Fibroblast of villous mesenchyme (primary cell): ENCODE data around the gene OPRL1. TPM values are rescaled to one million over a fixed set of nuclear protein-coding genes. Genes with fewer than 3 reads are reported as not detected.

Experiments
- DNase-seq: peaks from one replicate; pipeline ENCODE4 v3.0.0-alpha.2; 2010; ENCODE audit warnings: low read depth
- H3K4me3 ChIP-seq: 2 replicates; pipeline ENCODE4 v1.5.1; 2011; ENCODE audit warnings: low read depth, mild to moderate bottlenecking, low read length
- CTCF ChIP-seq: IDR thresholded peaks from 2 replicates; pipeline ENCODE4 v1.5.1; 2012; ENCODE audit warnings: low read depth, mild to moderate bottlenecking, low read length; ENCODE audit not compliant: insufficient read depth
- total RNA-seq: library from RNA; depleted of rRNA; stranded (reverse); fragments of >200 nt; gene quantifications from 2 replicates; pipeline ENCODE4 v1.2.3, GENCODE V29; 2012

Gene OPRL1
- total RNA-seq, 1 donor, result 1.7 TPM

DNA sequence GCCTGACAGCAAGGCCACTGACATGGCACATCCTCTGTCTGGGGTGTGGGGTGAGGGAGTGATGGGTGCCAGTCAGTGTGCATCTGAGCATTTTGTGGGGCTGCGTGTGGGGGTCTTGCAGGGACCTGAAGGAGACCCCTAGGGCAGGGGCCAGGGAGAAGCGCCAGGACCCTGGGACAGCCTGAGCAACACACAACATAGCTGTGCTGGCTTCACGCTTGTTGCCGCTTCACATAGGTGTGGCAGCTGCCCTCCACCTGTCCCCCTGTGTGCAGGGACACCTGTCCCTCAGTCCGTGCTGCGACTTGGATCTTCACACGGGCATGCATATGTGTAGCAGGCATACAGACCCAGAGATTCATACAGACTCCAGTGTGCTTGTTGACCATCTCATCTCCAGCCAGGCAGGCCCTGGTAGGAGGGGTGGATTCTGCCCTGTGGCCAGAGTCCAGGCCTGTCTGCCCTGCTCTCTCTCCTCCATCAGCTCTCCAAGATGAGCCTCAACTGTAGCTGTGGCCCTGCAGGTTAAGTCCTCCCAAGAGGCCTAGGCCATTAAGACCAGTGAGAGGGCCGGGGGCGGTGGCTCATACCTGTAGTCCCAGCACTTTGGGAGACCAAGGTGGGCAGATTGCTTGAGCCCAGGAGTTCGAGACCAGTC, 30.7 kb downstream of the OPRL1 start:
- no peak for TF ChIP-seq CTCF
- H3K4me3 ChIP-seq, result no peak overlapping the region
- DNase-seq, result no peak

GRCh38 chr20:64111841-64112641, 32.2 kb downstream of the OPRL1 start:
- no peak for TF ChIP-seq CTCF

DNA sequence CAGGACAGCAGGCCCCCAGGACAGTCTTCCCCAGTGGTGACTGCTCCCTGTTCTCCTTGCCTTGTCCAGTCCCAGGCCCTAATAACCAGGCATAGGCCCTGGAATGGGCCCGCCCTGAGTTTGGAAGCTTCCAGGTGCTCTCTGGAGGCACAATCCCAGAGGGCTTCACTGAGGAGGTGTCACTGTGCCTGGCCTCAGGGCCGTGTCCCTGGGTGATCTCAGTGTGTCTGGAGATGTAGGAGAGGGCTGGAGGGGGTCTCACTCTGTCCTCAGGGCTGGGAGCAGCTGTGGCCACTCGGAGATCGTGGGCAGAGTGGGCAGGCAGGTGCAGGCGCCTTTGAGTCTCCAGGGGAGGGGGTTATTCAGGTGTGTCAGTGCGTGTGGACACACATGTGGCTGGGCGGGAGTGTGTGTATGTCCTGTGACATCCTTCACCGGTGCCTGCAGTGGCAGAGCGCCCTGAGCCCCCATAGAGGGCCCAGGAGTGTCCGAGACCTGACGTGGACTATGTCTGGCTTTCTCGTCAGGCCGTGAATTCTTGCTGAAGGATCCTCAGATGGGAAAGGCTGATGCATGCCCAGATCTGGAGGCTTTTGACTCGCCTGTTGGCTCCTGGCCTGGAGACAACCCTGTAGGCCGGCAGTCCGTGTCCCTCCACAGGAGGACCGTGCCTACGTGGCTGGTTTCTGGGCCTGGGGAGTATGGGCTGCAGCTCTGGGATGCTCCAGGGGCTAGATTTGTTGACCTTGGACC, 33.0 kb downstream of the OPRL1 start:
- DNase-seq, result no peak
- no peak overlapping the region for H3K4me3 ChIP-seq
- no peak for TF ChIP-seq CTCF

More at GRCh38 chr20:64111841-64112641, 32.2 kb downstream of the OPRL1 start:
- no peak for DNase-seq
- no peak overlapping the region for H3K4me3 ChIP-seq

GRCh38 chr20:64113444-64113775, 33.5 kb downstream of the OPRL1 start:
- DNase-seq, result no peak

DNA sequence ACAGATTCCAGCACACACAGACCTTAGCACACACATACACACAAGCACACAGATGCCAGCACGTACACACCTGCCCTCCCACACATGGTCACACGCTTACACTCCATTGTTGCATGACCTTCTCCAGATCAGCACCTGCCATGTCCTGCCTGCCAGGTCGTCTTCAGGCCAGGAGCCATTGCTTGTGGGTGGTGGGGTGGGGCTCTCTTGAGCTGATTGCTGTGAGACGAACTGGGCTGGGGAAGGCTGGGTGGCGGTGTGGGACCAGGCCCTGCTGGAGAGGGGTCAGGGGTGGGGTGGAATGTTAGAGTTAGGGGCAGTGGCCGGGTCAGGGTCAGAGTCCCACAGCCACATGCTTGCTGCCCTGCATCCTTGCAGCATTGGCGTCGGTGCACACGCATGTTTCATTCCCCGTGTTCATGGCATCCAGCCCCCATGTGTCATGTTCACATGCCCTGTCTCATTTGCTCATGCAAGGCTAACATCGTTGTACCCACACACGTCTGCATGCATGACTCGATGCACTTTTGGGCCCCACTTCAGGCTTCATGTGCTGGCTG, 34.0 kb downstream of the OPRL1 start:
- DNase-seq, result no peak
- no peak overlapping the region for H3K4me3 ChIP-seq
- TF ChIP-seq CTCF, result no peak

More at GRCh38 chr20:64113444-64113775, 33.5 kb downstream of the OPRL1 start:
- TF ChIP-seq CTCF, result no peak
- no peak overlapping the region for H3K4me3 ChIP-seq

DNA sequence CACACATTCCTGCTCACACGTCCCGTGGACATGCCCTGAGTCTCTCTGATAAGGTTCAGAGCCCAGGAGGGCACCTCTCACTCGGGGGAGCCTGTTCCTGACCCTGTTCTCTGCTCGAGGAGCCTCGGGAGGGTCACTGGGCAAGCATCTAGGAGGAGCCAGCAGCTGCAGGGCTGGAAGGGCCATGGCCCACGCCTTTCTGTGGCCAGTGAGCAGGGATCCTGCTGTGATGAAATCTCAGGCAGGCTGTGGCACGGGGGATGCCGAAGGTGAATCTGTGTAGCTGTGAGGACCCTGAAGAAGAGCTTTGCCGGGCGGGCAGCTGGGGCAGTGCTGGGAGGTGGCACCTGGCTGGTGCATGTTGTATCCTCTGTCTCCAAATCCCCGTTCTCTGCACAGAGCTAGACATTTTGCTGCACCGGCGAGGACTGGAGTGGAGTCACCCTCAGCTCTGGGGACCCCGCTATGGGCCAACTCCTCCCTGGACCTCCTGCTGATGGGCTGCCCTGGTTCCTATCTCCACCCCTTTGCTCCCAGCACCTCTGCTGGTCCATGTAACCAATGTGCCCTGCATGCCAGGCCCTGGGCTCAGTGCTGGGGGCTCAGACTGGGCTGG, 34.6 kb downstream of the OPRL1 start:
- no peak for DNase-seq
- TF ChIP-seq CTCF, result no peak
- H3K4me3 ChIP-seq, result no peak overlapping the region
